HG03175 (cell line): ENCODE results near the gene PPP1R13B.

ENCODE experiments used
- ATAC-seq: cut with Tn5 transposase; IDR thresholded peaks from one replicate; pipeline ENCODE4 v1.9.1; 2021; ENCODE audit warnings: mild to moderate bottlenecking, moderate library complexity; ENCODE audit not compliant: unreplicated experiment

The PPP1R13B gene

DNA sequence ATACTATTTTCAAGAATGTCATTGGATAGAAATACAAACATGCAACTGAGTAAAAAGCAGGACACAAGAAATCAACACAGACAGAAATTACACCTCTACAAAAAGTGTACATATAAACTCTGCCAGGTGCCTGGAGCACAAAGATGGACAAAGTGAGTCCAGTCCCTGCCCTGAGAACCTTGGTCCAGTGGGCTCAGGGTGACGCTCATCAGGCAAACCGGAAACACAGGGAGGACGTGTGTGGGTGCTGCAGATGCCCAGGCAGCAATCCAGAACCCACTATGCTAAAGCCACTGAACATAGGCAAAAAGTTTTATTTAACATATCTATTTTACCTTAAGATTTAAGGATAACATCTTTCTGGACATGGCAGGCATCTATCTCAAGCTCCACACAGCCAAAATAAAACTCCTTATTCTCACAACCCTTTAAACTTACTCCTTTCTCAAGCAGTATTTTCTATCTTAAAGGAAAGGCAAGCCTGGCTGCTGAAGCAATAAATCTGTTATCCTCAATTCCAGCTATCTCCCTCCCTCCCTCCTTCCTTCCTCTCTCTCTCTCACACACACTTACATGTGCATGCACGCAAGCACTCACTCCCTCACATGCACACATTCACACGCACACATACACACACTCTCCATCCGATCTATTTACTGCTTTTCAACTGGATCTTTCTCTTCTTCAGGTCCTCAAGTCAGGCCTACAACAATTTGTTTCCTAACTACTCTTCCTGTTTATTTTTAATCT is 10.2 kb downstream of the PPP1R13B start:
- ATAC-seq, result no peak

DNA sequence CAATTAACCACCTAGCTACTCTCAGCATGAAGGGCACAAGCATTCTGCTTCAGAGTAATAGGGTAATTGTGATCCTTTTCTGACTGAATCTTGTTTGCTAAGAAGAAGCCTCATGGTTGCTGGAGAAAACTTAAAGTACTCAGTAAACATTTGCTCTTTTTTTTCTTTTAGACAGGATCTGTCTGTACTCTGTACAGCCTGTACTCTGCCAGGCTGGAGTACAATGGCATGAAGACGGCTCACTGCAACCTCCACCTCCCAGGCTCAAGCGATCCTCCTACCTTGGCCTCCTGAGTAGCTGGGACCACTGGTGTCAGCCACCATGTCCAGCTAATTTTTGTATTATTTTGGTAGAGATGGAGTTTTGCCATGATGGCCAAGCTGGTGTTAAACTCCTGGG is 12.4 kb downstream of the PPP1R13B start:
- ATAC-seq, result no peak

DNA sequence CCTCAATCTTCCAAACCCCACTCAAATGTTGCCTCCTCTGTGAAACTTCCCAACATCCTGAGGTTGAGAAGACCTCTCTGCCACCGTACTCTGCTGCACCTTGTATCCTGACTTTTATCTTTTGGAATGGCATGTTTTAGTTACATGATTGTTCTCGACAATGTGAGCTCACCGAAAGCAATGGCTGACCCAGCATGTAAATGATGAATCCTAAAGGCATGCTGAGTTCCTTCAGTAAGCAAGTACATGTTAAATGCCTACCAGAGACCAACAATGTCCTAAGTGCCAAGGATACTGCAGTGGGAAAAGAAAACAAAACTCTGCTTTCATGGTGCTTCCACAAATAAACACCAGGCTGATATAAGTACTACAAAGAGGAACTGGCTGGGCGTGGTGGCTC is 13.7 kb downstream of the PPP1R13B start:
- no peak for ATAC-seq

DNA sequence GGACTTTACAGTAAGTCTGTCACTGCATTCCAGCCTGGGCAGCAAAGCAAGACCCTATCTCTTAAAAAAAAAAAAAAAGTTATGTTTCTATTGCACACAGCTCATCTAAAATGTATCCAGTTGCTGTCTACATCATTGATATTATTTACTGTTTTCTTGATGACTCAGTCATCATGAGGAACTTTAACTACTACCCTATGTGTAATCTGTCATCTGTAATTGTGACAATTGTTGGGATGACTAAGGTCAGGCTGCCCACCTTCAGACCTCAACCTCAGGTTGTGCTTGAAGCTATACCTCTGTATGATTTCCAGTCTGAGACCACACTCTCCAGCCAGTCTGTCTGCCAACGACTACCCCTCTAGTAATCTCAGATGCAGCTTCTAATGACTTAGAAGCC is 15.3 kb downstream of the PPP1R13B start:
- ATAC-seq, result no peak

DNA sequence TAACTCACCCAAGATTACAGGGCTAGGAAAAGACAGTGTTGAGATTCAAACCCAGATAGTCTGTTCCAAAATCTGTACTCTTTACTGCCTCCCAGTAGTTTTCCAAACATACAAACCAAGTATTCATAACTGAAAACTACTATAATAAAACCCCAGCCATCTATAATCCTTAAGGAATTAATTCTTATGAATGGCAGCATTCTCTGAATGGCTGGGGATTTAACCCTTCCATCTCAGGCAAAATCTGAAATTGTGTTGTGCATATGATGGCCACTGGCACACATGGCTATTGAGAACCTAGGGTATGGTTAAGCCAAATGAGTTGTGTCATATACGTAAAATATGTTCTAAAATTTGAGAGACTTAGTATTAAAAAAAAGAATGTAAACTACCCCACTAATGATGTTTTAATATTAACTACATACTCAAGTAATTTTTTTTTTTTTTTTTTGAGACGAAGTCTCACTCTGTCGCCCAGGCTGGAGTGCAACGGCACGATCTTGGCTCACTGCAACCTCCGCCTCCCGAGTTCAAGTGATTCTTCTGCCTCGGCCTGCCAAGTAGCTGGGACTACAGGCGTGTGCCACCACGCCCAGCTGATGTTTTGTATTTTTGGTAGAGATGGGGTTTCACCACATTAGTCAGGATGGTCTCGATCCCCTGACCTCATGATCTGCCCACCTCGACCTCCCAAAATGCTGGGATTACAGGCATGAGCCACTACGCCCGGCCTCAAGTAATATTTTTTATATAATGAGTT is 16.7 kb downstream of the PPP1R13B start:
- no peak for ATAC-seq

DNA sequence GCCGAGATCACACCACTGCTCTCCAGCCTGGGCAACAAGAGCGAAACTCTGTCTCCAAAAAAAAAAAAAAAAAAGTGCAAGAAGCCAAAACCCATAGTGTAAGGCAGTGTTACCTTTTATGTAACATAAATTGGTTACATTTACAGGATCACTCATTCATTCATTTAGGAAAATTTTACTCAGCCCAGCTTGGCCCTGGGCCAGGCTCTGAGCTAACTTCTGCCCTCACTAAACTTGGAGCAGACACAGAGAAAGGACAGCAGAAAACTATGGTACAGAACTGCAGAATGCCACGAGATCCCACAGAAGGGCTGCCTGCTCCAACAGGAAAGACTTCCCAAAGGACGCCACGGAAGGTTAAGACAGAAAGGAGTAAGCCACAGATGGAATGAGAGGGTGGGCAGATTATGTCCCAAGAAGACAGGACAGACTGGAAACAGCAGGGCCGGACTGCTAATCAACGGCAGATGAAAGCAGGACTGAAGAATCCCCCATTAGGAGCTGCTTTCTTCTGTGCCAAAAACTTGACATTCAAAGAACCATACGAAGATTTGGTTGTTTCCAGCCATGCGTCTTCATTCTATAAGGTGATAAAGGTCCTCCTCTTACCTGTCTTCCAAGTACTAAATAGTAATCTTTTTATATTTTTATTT is 18.9 kb downstream of the PPP1R13B start:
- ATAC-seq, result no peak

- no peak for ATAC-seq
These were observed 22.3 kb downstream of the PPP1R13B start for GRCh38 chr14:103825101-103825500.

- ATAC-seq, result no peak
These were observed 26.5 kb downstream of the PPP1R13B start for GRCh38 chr14:103820908-103821307.

DNA sequence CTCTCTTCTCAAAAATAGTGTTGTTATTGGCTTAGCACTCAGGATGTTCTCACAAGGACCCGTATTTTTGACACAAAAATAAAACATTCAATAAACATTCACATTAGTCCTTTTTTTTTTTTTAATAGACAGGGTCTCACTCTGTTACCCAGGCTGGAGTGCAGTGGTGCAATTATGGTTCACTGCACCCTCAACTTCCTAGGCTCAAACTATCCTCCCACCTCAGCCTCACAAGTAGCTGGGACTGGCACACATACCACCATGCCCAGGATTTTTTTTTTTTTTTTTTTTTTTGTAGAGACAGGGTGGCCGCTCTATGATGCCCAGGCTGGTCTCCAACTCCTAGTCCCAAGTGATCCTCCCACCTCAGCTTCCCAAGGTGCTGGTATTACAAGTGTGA is 27.0 kb downstream of the PPP1R13B start:
- no peak for ATAC-seq

DNA sequence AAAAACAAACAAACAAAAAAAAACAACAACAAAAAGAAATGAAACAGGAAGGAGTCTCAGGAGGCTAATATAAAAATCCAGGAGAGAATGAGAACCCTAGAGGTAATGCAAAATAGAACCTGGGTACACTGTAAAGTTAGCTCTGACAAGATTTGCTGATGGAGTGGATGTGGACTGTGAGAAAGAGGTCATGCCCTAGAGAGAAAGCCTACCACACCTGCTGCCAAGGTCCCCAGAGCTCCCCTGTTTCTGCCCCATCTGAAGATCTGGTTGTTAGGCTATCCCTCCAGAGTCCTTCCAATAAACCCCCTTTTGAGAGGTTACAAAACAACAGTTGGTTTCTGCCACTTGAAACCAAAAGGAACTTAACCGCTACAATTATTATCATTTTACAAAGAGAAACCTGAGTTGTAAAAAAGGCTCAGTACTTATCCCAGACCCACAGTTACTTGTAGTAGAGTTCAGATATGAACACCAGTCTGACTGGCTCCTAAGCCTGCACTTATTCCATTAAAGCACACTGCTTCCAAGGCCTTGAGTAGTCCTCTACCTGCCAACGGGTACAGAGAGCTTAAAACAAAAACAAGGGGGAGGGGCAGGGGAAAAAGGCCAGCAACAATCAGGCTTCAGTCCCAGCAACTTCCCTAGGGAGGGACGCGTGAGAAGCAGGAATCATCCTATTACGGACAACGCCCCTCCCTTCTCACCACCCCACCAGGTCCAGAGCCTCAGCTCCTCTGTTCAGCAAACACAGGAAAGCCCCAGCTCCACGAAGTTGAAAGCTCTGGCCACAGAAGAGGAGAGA is 27.7 kb downstream of the PPP1R13B start:
- ATAC-seq, result no peak

- no peak for ATAC-seq
These were observed 28.5 kb downstream of the PPP1R13B start for GRCh38 chr14:103818870-103819269.

DNA sequence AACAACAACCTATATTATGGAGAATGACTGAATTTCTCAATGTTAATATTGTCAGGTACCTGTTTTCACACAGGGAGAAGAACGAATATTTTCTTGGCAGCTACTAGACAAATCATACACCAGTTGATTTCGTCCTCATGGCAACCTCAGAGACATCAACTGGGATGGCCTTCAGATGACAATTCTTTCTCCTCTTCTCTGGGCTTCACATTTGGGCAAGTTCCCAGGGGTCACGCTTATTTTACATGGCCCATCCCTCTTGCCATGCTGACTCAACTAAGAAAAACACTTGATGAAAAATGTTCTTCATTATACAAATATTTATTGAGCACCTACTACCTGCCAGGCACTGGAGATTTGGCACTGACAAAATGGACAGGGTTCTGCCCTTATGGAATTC is 29.0 kb downstream of the PPP1R13B start:
- no peak for ATAC-seq

DNA sequence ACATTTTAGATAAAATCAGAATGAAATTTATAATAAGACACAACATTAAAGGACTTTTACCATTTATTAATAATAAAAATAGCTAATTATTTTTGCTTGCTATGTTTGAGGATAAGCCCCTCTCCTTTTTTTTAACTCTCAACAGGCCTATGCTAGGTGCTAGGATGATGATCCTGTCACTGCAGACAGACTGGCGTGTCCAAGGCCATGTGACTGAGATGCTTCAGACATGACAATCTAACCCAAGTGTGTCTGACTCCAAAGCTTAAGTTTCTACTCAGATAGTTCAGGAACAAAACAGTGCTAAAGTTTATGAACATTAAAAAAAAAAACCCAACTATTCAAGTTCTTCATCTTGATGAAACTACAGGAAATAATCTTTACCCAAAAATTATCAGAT is 29.8 kb downstream of the PPP1R13B start:
- no peak for ATAC-seq

- ATAC-seq, result no peak
These were observed 30.4 kb downstream of the PPP1R13B start for GRCh38 chr14:103816991-103817390.

DNA sequence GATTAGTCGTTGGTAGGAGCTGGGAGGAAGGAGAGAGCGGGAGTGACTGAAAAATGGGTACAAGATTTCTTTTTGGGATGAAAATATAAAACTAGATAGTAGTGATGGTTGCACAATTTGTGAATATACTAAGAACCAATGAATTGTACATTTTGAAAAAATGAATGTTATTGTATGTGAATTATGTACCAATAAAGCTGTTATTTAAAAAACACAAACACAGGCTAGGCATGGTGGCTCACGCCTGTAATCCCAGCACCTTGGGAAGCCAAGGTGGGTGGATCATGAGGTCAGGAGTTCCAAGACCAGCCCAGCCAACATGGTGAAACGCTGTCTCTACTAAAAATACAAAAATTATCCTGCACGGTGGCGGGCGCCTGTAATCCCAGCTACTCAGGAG is 32.1 kb downstream of the PPP1R13B start:
- no peak for ATAC-seq

GRCh38 chr14:103811189-103811588 is 36.2 kb downstream of the PPP1R13B start:
- ATAC-seq, result no peak

DNA sequence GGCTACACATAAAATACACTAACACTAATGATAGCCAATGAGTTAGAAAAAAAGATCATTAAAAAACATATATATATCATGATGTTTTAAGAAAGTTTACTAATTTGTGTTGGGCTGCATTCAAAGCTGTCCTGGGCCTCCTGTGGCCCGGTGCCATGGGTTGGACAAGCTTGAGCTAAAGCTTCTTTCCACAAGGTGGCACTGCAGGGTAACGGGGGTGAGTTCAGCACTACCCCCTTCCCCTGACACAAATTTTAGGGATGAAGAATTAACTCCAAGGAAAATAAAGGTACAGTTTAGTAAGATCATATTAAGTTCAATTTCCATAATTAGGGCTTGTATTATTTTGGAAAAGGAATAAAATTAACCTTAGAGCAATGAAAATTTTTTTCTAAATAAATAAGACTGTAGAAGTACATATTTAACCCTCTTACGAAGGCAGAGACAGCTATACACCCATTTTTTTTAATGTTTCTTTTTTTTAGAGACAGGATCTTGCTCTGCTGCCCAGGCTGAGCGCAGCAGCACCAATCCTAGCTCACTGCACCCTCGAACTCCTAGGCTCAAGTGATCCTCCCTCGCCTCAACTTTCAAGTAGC is 38.9 kb downstream of the PPP1R13B start:
- no peak for ATAC-seq

- peak; percentile 58 for ATAC-seq
These were observed 40.6 kb downstream of the PPP1R13B start for GRCh38 chr14:103806805-103807204.

GRCh38 chr14:103805708-103806107 is 41.7 kb downstream of the PPP1R13B start:
- no peak for ATAC-seq

DNA sequence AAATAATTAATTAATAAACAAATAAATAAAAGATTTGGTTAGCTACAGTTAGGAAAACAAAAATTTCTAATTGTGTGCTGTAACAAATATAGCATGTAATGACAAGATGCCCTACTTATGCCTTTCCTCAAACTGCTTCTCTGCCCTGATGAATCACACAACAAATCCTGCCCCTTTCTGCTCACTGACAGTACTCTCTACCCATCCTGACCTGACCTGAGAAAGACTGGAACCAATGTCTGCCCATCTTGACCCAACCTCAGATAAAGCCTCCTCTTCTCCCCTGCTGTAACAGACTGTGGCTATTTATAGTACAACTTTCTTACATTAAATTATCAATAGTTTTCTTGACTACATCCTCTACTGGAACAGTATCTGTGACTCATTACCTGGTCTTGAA is 43.7 kb downstream of the PPP1R13B start:
- no peak for ATAC-seq

DNA sequence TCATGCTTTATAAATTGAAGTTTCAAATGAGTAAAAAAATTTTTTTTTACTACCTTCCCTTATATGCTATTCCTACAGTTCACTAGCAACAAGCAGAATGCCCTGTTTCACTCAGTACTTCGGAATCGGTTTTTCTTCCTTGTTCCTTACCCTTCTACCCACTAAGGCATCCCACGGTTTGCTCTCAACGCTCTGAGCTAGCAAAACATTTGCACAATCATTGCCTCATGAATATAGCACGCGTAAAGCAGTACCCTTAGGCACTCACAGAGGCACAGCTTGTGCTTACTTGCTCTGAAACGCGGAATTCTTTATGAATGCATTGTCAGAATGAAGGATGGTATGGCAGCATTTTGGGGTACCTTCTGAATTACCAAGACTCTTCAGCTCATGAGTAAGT is 45.0 kb downstream of the PPP1R13B start:
- ATAC-seq, result no peak
